ENCODE results near the gene CCDC7.
"Not testable (repeated sequence)": the region's sequence is repeated elsewhere in the genome, so short reads cannot be mapped to it uniquely, and the experiment has no call there.

CCDC7 gene

GRCh38 chr10:32500136-32500535 lies 54.2 kb downstream of the CCDC7 start:
- not testable (repeated sequence) for H3K4me1 ChIP-seq (ENCODE audit: control insufficient read depth, insufficient read depth, low read length, poor library complexity, severe bottlenecking); H3K36me3 ChIP-seq (ENCODE audit: control insufficient read depth, insufficient read depth, low read length); H3K9me3 ChIP-seq (ENCODE audit: control insufficient read depth, low read length); H3K4me3 ChIP-seq (ENCODE audit: extremely low read depth, insufficient read depth, low read length, poor library complexity, severe bottlenecking); H3K27ac ChIP-seq (ENCODE audit: low read depth, low read length, severe bottlenecking)
- WGBS, 2 experiments (ENCODE audit: insufficient coverage in 2 of 2): 92 to 95% methylated on average over 23 to 25 of the region's 31 CpGs

- H3K36me3 ChIP-seq (ENCODE audit: control insufficient read depth, insufficient read depth, low read length): no peaks in the 10 kb centered on the region
- WGBS, 2 experiments (ENCODE audit: insufficient coverage in 2 of 2): 75 to 77% methylated on average over 5 to 6 of the region's 7 CpGs
- no peak overlapping the region for H3K27ac ChIP-seq (ENCODE audit: low read depth, low read length, severe bottlenecking)
- no peaks in the 10 kb centered on the region for H3K9me3 ChIP-seq (ENCODE audit: control insufficient read depth, low read length)
- no peaks in the 10 kb centered on the region for H3K4me1 ChIP-seq (ENCODE audit: control insufficient read depth, insufficient read depth, low read length, poor library complexity, severe bottlenecking)
- no peak overlapping the region for H3K4me3 ChIP-seq (ENCODE audit: extremely low read depth, insufficient read depth, low read length, poor library complexity, severe bottlenecking)
Observed at GRCh38 chr10:32501906-32502305, 56.0 kb downstream of the CCDC7 start.

GRCh38 chr10:32505762-32506420 lies 60.0 kb downstream of the CCDC7 start:
- H3K27ac ChIP-seq (ENCODE audit: low read depth, low read length, severe bottlenecking); H3K36me3 ChIP-seq (ENCODE audit: control insufficient read depth, insufficient read depth, low read length); H3K4me3 ChIP-seq (ENCODE audit: extremely low read depth, insufficient read depth, low read length, poor library complexity, severe bottlenecking); H3K4me1 ChIP-seq (ENCODE audit: control insufficient read depth, insufficient read depth, low read length, poor library complexity, severe bottlenecking); H3K9me3 ChIP-seq (ENCODE audit: control insufficient read depth, low read length): not testable (repeated sequence)
- 91 to 93% methylated on average over 24 to 37 of the region's 39 CpGs for WGBS, 2 experiments (ENCODE audit: insufficient coverage in 2 of 2)

- 92 to 100% methylated on average over 5 to 7 of the region's 18 CpGs for WGBS, 2 experiments (ENCODE audit: insufficient coverage in 2 of 2)
- H3K27ac ChIP-seq (ENCODE audit: low read depth, low read length, severe bottlenecking): no peak overlapping the region
- no peaks in the 10 kb centered on the region for H3K36me3 ChIP-seq (ENCODE audit: control insufficient read depth, insufficient read depth, low read length)
Observed at GRCh38 chr10:32511599-32511998, 65.7 kb downstream of the CCDC7 start.

GRCh38 chr10:32516567-32517495 lies 70.9 kb downstream of the CCDC7 start:
- Histone ChIP-seq H3K36me3 (ENCODE audit: control insufficient read depth, insufficient read depth, low read length) (no peaks in the 10 kb centered on the region), H3K27ac (ENCODE audit: low read depth, low read length, severe bottlenecking) (no peak overlapping the region), H3K9me3 (ENCODE audit: control insufficient read depth, low read length) (peaks cover 6% of the 10 kb centered on the region), H3K4me1 (ENCODE audit: control insufficient read depth, insufficient read depth, low read length, poor library complexity, severe bottlenecking) (no peaks in the 10 kb centered on the region), H3K4me3 (ENCODE audit: extremely low read depth, insufficient read depth, low read length, poor library complexity, severe bottlenecking) (no peak overlapping the region)
- WGBS, 2 experiments (ENCODE audit: insufficient coverage in 2 of 2): 88 to 100% methylated on average over 1 of the region's 4 CpGs

More at GRCh38 chr10:32511599-32511998, 65.7 kb downstream of the CCDC7 start:
- Histone ChIP-seq H3K4me3 (ENCODE audit: extremely low read depth, insufficient read depth, low read length, poor library complexity, severe bottlenecking) (no peak overlapping the region), H3K9me3 (ENCODE audit: control insufficient read depth, low read length) (no peaks in the 10 kb centered on the region), H3K4me1 (ENCODE audit: control insufficient read depth, insufficient read depth, low read length, poor library complexity, severe bottlenecking) (no peaks in the 10 kb centered on the region)

- Histone ChIP-seq H3K4me1 (ENCODE audit: control insufficient read depth, insufficient read depth, low read length, poor library complexity, severe bottlenecking) (no peaks in the 10 kb centered on the region), H3K27ac (ENCODE audit: low read depth, low read length, severe bottlenecking) (no peak overlapping the region), H3K36me3 (ENCODE audit: control insufficient read depth, insufficient read depth, low read length) (no peaks in the 10 kb centered on the region), H3K4me3 (ENCODE audit: extremely low read depth, insufficient read depth, low read length, poor library complexity, severe bottlenecking) (no peak overlapping the region), H3K9me3 (ENCODE audit: control insufficient read depth, low read length) (no peaks in the 10 kb centered on the region)
Observed at GRCh38 chr10:32530231-32530630, 84.3 kb downstream of the CCDC7 start.

- no peaks in the 10 kb centered on the region for H3K36me3 ChIP-seq (ENCODE audit: control insufficient read depth, insufficient read depth, low read length)
- H3K4me3 ChIP-seq (ENCODE audit: extremely low read depth, insufficient read depth, low read length, poor library complexity, severe bottlenecking): no peak overlapping the region
- H3K9me3 ChIP-seq (ENCODE audit: control insufficient read depth, low read length): no peaks in the 10 kb centered on the region
- no peak overlapping the region for H3K27ac ChIP-seq (ENCODE audit: low read depth, low read length, severe bottlenecking)
- H3K4me1 ChIP-seq (ENCODE audit: control insufficient read depth, insufficient read depth, low read length, poor library complexity, severe bottlenecking): no peaks in the 10 kb centered on the region
- 66 to 100% methylated on average over 1 to 2 of the region's 3 CpGs for WGBS, 2 experiments (ENCODE audit: insufficient coverage in 2 of 2)
Observed at GRCh38 chr10:32538256-32538655, 92.3 kb downstream of the CCDC7 start.

GRCh38 chr10:32540691-32541470 lies 94.9 kb downstream of the CCDC7 start:
- no peak overlapping the region for H3K27ac ChIP-seq (ENCODE audit: low read depth, low read length, severe bottlenecking)
- no peaks in the 10 kb centered on the region for H3K9me3 ChIP-seq (ENCODE audit: control insufficient read depth, low read length)
- 92 to 100% methylated on average over 1 to 5 of the region's 6 CpGs for WGBS, 2 experiments (ENCODE audit: insufficient coverage in 2 of 2)
- no peaks in the 10 kb centered on the region for H3K4me1 ChIP-seq (ENCODE audit: control insufficient read depth, insufficient read depth, low read length, poor library complexity, severe bottlenecking)
- H3K36me3 ChIP-seq (ENCODE audit: control insufficient read depth, insufficient read depth, low read length): no peaks in the 10 kb centered on the region
- no peak overlapping the region for H3K4me3 ChIP-seq (ENCODE audit: extremely low read depth, insufficient read depth, low read length, poor library complexity, severe bottlenecking)

- Histone ChIP-seq H3K4me3 (ENCODE audit: extremely low read depth, insufficient read depth, low read length, poor library complexity, severe bottlenecking) (no peak overlapping the region), H3K36me3 (ENCODE audit: control insufficient read depth, insufficient read depth, low read length) (no peaks in the 10 kb centered on the region), H3K4me1 (ENCODE audit: control insufficient read depth, insufficient read depth, low read length, poor library complexity, severe bottlenecking) (no peaks in the 10 kb centered on the region), H3K9me3 (ENCODE audit: control insufficient read depth, low read length) (no peaks in the 10 kb centered on the region), H3K27ac (ENCODE audit: low read depth, low read length, severe bottlenecking) (no peak overlapping the region)
- 90 to 93% methylated on average over 3 to 5 of the region's 7 CpGs for WGBS, 2 experiments (ENCODE audit: insufficient coverage in 2 of 2)
Observed at GRCh38 chr10:32548208-32548607, 102.3 kb downstream of the CCDC7 start.

- Histone ChIP-seq H3K36me3 (ENCODE audit: control insufficient read depth, insufficient read depth, low read length) (no peaks in the 10 kb centered on the region), H3K4me1 (ENCODE audit: control insufficient read depth, insufficient read depth, low read length, poor library complexity, severe bottlenecking) (no peaks in the 10 kb centered on the region), H3K9me3 (ENCODE audit: control insufficient read depth, low read length) (no peaks in the 10 kb centered on the region), H3K27ac (ENCODE audit: low read depth, low read length, severe bottlenecking) (no peak overlapping the region), H3K4me3 (ENCODE audit: extremely low read depth, insufficient read depth, low read length, poor library complexity, severe bottlenecking) (no peak overlapping the region)
- WGBS, 2 experiments (ENCODE audit: insufficient coverage in 2 of 2): 76% methylated on average over 2 of the region's 3 CpGs; no CpG with 5 or more reads in 1 of the 2 experiments
Observed at GRCh38 chr10:32556783-32557395, 110.9 kb downstream of the CCDC7 start.

Measured in mesodermal cell (in vitro differentiated cells).